Activated CD4-positive, CD25-positive, alpha-beta regulatory T cell treated with anti-CD3 and anti-CD28 coated beads, Interleukin-2, amount 50 U/mL, for 24 hours (primary cell): ENCODE results near the gene L3MBTL1.
"Not testable (repeated sequence)": the region's sequence is repeated elsewhere in the genome, so short reads cannot be mapped to it uniquely, and the experiment has no call there.

ENCODE experiments used
- ATAC-seq, 2 donors: fragments of 150-1000 bp; cut with Tn5 transposase; one replicate each; pipeline ENCODE4 v1.10.0; 2021; ENCODE audit warnings: mild to moderate bottlenecking in 1 of 2, moderate library complexity in 1 of 2

The L3MBTL1 gene

GRCh38 chr20:43560974-43561373 lies 53.5 kb downstream of the L3MBTL1 start:
- no peak for ATAC-seq

DNA sequence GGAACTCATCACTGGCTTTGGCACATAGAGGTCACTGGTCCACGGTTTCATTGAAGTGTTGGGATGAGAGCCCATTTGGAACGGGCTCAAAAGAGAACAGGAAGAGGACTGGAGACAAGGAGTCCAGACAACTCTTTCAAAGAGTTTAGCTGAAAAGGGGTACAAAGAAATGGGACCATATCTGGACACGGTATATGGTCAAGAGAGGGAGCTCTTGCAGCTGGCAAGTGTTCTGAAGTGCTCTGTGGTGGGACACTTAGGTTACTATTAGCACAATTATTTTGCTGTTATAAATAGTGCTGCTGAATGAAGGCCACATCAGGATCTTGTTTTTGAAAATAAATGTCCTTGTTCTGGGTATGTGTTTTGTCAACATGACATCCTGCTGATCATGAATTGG lies 55.9 kb downstream of the L3MBTL1 start:
- ATAC-seq, result no peak

DNA sequence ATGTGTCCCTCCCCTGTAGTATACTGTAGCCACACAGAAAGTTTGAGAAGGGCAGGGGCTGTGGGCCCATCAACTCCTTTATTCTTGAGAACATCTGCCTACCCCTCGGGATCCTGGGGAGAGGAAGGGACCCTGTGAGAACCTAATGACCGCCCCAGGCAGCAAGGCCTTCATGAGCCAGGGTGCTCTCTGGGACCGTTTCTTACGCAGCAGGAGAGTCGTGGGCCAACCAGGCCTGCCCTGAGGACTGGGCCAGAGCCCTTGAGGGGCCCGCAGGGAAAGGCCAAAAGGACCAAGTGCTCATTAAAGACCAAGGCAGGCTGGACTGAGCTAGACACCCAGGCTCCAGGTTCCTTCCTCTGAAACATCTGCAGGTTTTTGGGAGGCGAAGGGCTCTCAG lies 56.5 kb downstream of the L3MBTL1 start:
- ATAC-seq, result no peak

GRCh38 chr20:43564455-43564854 lies 57.0 kb downstream of the L3MBTL1 start:
- ATAC-seq, result no peak

GRCh38 chr20:43564993-43565757 lies 57.7 kb downstream of the L3MBTL1 start:
- ATAC-seq, result no peak

DNA sequence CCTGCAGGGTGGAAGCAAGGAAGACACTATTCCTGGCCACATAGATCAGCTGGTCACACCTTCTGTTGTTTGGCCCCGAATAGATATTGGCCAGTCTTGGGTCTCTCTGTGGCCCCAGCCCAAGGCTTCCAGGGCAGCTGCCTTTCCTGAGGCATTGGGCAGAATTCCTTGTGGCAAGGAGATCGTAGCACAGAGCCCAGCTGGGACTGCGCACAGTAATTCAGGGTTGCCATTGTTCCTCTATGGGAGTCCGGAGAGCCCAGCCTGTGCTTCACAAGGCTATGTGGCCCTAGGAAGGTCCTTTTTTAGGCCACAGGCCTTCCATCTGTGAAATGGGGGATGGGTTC lies 58.2 kb downstream of the L3MBTL1 start:
- no peak for ATAC-seq

GRCh38 chr20:43567477-43567876 lies 60.0 kb downstream of the L3MBTL1 start:
- ATAC-seq, result no peak

- no peak for ATAC-seq
Observed at GRCh38 chr20:43568706-43569105, 61.2 kb downstream of the L3MBTL1 start.

GRCh38 chr20:43569282-43569681 lies 61.8 kb downstream of the L3MBTL1 start:
- ATAC-seq, result no peak

GRCh38 chr20:43570496-43570895 lies 63.0 kb downstream of the L3MBTL1 start:
- no peak for ATAC-seq

GRCh38 chr20:43571310-43571709 lies 63.8 kb downstream of the L3MBTL1 start:
- ATAC-seq, result no peak

DNA sequence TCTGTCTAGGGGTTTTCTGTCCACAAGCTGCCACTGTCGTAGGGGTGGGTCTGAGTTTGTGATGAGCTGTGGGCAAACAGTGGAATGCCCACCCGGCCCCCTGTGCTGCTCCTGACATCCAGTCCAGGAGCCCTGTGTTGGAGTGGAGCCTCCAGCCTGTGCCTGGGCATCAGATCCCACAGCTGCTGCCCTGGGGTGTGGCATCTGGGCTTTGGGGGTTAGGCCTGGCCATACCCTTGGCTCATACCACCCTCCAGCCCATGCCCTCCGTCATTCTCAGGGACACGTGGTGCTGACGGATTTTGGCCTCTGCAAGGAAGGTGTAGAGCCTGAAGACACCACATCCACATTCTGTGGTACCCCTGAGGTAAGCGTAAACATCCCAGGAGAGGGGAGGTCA lies 64.3 kb downstream of the L3MBTL1 start:
- no peak for ATAC-seq

GRCh38 chr20:43572891-43573290 lies 65.4 kb downstream of the L3MBTL1 start:
- no peak for ATAC-seq

DNA sequence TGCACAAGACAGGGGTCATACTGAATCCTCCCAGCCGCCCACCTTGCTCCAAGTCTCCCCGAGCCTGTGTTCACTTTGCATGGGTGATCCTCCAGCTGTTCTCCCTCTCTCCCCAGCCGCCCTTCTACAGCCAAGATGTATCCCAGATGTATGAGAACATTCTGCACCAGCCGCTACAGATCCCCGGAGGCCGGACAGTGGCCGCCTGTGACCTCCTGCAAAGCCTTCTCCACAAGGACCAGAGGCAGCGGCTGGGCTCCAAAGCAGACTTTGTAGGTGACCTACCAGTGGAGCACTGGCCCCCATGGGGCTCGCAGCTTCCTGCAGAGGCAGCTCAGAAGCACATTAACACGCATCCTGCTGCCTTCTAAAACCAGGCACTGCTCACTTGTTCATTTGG lies 68.6 kb downstream of the L3MBTL1 start:
- ATAC-seq, result no peak

GRCh38 chr20:43579861-43580793 lies 72.6 kb downstream of the L3MBTL1 start:
- ATAC-seq, result no peak

GRCh38 chr20:43583133-43583864 lies 75.8 kb downstream of the L3MBTL1 start:
- no peak for ATAC-seq

- ATAC-seq, result no peak
Observed at GRCh38 chr20:43583982-43584432, 76.5 kb downstream of the L3MBTL1 start.

DNA sequence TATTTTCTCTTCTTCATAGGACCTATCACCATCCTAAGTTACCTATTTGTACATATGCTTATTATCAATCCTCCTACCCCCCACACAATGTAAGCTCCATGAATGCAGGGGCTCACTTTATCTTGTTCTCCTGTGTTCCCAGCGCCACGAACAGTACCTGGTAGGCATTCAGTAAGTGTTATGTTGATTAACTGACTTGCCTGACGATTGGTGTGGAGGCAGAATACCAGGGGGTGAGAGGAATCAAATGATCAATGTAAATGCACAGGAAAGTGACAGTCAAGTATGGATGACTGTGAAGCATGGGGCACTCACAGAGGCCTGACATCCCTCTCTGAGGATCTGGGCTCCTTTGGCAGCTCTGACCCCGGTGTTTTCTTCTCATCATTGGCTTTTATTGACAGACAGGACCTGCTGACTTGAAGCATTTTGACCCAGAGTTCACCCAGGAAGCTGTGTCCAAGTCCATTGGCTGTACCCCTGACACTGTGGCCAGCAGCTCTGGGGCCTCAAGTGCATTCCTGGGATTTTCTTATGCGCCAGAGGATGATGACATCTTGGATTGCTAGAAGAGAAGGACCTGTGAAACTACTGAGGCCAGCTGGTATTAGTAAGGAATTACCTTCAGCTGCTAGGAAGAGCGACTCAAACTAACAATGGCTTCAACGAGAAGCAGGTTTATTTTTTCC lies 77.1 kb downstream of the L3MBTL1 start:
- no peak for ATAC-seq

GRCh38 chr20:43586641-43587040 lies 79.1 kb downstream of the L3MBTL1 start:
- ATAC-seq, result no peak

DNA sequence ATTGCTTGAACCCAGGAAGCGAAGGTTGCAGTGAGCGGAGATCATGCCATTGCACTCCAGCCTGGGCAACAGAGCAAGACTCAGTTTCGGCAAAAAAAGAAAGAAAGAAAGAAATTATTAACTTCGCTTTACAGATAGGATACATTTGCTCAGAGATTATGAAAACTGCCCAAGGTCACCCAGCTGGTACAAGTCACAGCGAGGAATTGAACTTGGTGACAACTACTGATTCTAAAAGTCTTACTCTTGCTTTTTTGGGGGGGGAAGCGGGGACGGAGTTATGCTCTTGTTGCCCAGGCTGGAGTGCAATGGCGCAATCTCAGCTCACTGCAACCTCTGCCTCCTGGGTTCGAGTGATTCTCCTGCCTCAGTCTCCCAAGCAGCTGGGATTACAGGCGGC lies 81.0 kb downstream of the L3MBTL1 start:
- not testable (repeated sequence) for ATAC-seq

GRCh38 chr20:43590036-43590391 lies 82.5 kb downstream of the L3MBTL1 start:
- no peak for ATAC-seq
